Urinary bladder (tissue), 4 donors: ENCODE data around the gene CNTNAP5. TPM values are rescaled to one million over a fixed set of nuclear protein-coding genes. Genes with fewer than 3 reads are reported as not detected.

ENCODE experiments used
- DNase-seq: peaks from one replicate; pipeline ENCODE4 v3.0.0-alpha.2; 2015; ENCODE audit errors: extremely low spot score
- H3K27ac ChIP-seq: one replicate; pipeline ENCODE4 v1.5.1; 2013; ENCODE audit warnings: low read depth, mild to moderate bottlenecking, moderate library complexity
- H3K36me3 ChIP-seq: one replicate; pipeline ENCODE4 v1.6.1; 2013; ENCODE audit warnings: mild to moderate bottlenecking, moderate library complexity; ENCODE audit not compliant: insufficient read depth
- H3K4me1 ChIP-seq: one replicate; pipeline ENCODE4 v1.6.1; 2013; ENCODE audit warnings: mild to moderate bottlenecking, moderate library complexity; ENCODE audit not compliant: insufficient read depth
- H3K4me3 ChIP-seq: one replicate; pipeline ENCODE4 v1.5.1; 2013; ENCODE audit warnings: low read depth, low read length
- WGBS: extraction: QIAGEN DNeasy Blood & Tissue Kit; methylation state at CpG from one replicate; pipeline ENCODE4 v1.1.7; 2013; 5-methylcytosine and 5-hydroxymethylcytosine counted together
- polyA plus RNA-seq: library from polyadenylated mRNA; stranded (reverse); fragments of 200-250 nt; gene quantifications from one replicate; pipeline ENCODE4 v1.2.3, GENCODE V29; 2013
- total RNA-seq: library from RNA; depleted of rRNA; stranded (reverse); fragments of >200 nt; gene quantifications from one replicate; pipeline ENCODE4 v1.2.3, GENCODE V29; 2014
- donor health status: healthy with polysubstance abuse.
- donor health status: healthy.

Gene CNTNAP5
- total RNA-seq (1.8 TPM), polyA plus RNA-seq (0.01 TPM)

DNA sequence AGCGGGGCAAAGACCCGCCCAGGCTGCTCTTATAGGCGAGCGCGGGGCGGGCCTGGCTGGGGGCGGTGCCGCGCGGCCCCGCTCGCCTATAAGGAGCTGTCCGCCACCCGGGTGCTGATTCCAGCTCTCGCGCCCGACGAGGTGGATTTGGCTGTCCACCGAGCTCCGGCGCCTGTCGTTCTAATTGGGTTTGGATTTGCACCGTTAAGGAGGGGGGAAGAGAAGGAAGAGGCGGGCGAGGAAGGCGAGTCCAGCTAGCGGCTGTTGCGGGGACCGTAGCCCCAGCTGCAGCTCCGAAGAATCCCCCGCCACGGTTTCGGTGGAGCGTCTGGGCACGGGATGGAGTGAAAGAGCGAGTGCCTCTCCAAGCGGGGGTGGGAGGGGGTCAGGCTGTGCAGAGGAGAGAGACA is at the start of gene CNTNAP5:
Gene CNTNAP5, plus strand, starts transcription at position 117 of the 410 bp plus-strand sequence. CDS start 364 bp downstream, outside the sequence.
- Histone ChIP-seq H3K27ac (no peak within 1 kb of the TSS), H3K36me3 (no peaks in the 10 kb centered on the region), H3K4me3 (no peak within 1 kb of the TSS), H3K4me1 (peaks cover 2% of the 10 kb centered on the region)
- 1% methylated on average over 37 of the region's 37 CpGs for WGBS
- DNase-seq = no peak

- DNase-seq = no peak
- WGBS = 92% methylated on average over 4 of the region's 4 CpGs
- Histone ChIP-seq H3K27ac (peak overlapping the region; percentile 18), H3K4me3 (no peak overlapping the region), H3K4me1 (no peaks in the 10 kb centered on the region), H3K36me3 (no peaks in the 10 kb centered on the region)
Measured at GRCh38 chr2:123976054-123976648, 48.9 kb upstream of the CNTNAP5 start.

DNA sequence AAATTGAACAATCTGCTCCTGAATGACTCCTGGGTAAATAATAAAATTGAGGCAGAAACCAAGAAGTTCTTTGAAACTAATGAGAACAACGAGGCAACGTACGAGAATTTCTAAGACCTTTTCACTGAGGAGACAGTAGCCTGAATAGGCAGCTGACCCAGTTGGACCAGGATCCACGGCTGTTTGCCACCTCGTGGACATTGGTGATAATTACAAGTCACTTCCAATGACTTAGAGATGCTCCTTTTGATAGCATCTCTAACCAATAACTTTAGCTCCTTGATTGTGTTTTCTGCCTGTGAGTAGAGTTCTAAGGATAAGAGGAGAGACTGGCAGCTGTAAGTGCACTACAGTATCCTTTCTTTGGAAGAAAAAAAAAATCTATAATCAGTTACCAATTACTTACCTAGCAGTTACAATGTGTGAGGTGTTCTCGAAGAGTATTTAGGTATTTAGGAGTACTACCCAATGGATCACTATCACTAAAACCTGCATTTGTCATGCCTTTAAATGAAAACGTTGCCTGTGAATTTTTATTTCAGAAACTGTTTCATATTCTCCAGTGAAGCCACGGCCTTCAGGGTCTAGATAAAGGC is 31.3 kb upstream of the CNTNAP5 start:
- DNase-seq = no peak
- Histone ChIP-seq H3K36me3 (no peaks in the 10 kb centered on the region), H3K4me1 (no peaks in the 10 kb centered on the region), H3K27ac (no peak overlapping the region), H3K4me3 (no peak overlapping the region)
- 45% methylated on average over 8 of the region's 8 CpGs for WGBS

GRCh38 chr2:123999681-124000080 is 25.4 kb upstream of the CNTNAP5 start:
- Histone ChIP-seq H3K36me3 (no peaks in the 10 kb centered on the region), H3K4me3 (no peak overlapping the region), H3K4me1 (no peaks in the 10 kb centered on the region), H3K27ac (no peak overlapping the region)
- DNase-seq = no peak
- WGBS = 71% methylated on average over 2 of the region's 2 CpGs

GRCh38 chr2:124001696-124002430 is 23.2 kb upstream of the CNTNAP5 start:
- no peak for DNase-seq
- no peak overlapping the region for H3K27ac ChIP-seq
- 86% methylated on average over 11 of the region's 11 CpGs for WGBS
- no peak overlapping the region for H3K4me3 ChIP-seq
- no peaks in the 10 kb centered on the region for H3K4me1 ChIP-seq
- H3K36me3 ChIP-seq = no peaks in the 10 kb centered on the region

- H3K4me1 ChIP-seq = no peaks in the 10 kb centered on the region
- H3K27ac ChIP-seq = no peak overlapping the region
- DNase-seq = no peak
- no peak overlapping the region for H3K4me3 ChIP-seq
- H3K36me3 ChIP-seq = no peaks in the 10 kb centered on the region
Measured at GRCh38 chr2:124018890-124019289, 6.2 kb upstream of the CNTNAP5 start.

DNA sequence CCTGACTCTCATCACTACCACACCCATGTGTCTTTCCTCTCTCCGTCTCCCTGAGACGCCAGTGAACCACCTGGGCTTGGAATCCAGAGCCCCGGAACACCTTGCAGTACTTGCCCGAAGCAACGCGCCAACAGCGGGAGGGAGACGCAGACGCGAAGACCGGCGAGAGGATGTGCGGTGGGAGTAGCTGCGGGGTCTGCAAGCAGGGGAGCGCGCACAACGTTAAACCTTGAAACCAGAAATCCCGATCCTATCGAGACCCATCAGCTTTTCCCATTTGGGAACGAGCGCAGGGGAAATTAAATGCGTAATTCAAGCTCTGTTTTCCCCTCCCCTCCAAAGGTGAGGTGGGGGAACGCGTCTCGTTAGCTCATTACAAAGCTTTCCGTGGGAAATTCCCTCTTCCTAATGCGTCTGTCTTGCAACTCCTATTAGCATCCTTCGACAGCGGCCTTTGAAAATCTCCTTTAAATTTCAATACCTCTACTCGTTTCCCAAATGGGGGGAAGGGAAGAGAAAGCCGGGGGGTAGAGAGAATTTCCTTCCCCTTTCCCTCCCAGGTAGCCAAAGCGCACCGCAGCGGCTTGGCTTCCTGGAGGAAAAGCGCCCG is 421 bp upstream of the CNTNAP5 start:
- no peak overlapping the region for H3K27ac ChIP-seq
- no peak for DNase-seq
- H3K36me3 ChIP-seq = no peaks in the 10 kb centered on the region
- WGBS = 1% methylated on average over 36 of the region's 36 CpGs
- no peak overlapping the region for H3K4me3 ChIP-seq
- H3K4me1 ChIP-seq = peaks cover 2% of the 10 kb centered on the region

GRCh38 chr2:124025891-124026434 is 876 bp downstream of the CNTNAP5 start:
- no peak for DNase-seq
- no peaks in the 10 kb centered on the region for H3K36me3 ChIP-seq
- H3K27ac ChIP-seq = no peak overlapping the region
- peaks cover 2% of the 10 kb centered on the region for H3K4me1 ChIP-seq
- 52% methylated on average over 14 of the region's 14 CpGs for WGBS
- H3K4me3 ChIP-seq = no peak overlapping the region

DNA sequence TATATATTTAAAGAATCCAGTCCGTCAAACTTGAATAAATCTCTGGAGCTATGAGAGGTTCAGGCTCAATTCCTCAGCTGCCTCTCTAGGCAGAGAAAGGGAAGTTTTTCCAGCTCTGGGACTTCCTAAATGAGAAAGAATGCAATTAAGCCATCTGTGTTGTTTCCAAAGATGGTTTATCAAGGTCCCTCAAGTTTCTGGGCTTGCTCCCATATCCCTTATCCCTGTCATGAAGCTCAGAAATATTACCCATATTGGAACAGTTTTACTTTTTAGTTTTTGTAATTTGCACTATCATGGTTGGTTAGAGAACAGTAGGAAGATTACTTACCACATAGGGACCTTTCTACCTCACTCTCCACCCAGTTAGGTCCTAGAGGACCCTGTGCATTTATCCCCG is 1.4 kb downstream of the CNTNAP5 start:
- Histone ChIP-seq H3K4me1 (peaks cover 2% of the 10 kb centered on the region), H3K36me3 (no peaks in the 10 kb centered on the region), H3K27ac (no peak overlapping the region), H3K4me3 (no peak overlapping the region)
- DNase-seq = no peak
- 76% methylated on average over 2 of the region's 2 CpGs for WGBS

- Histone ChIP-seq H3K4me1 (peaks cover 2% of the 10 kb centered on the region), H3K36me3 (no peaks in the 10 kb centered on the region), H3K4me3 (no peak overlapping the region), H3K27ac (no peak overlapping the region)
- 1% methylated on average over 4 of the region's 4 CpGs for WGBS
- DNase-seq = peak; percentile 13
Measured at GRCh38 chr2:124027182-124027581, 2.1 kb downstream of the CNTNAP5 start.

DNA sequence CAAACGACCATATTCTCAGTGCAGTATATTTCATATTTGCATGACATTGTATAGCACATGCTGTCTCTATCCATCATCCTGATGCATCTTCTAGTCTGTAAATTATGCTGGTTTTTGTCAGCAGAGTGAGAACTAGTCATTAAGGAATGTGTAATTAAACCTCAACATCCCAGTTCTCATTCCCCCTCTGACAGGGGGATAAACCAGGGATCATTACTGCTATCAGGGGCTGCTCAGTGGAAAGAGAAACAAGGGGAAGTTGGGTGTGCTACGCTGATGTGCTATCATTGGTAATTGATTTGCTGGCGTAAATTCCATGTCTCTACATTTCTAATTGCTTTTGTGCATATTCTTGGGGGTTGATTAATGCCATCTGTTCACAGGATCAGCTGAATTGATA is 7.7 kb downstream of the CNTNAP5 start:
- Histone ChIP-seq H3K4me3 (no peak overlapping the region), H3K27ac (no peak overlapping the region), H3K36me3 (no peaks in the 10 kb centered on the region), H3K4me1 (no peaks in the 10 kb centered on the region)
- DNase-seq = no peak
- WGBS = 68% methylated on average over 3 of the region's 3 CpGs

GRCh38 chr2:124034265-124034664 is 9.2 kb downstream of the CNTNAP5 start:
- no peak for DNase-seq
- Histone ChIP-seq H3K27ac (no peak overlapping the region), H3K4me1 (no peaks in the 10 kb centered on the region), H3K36me3 (no peaks in the 10 kb centered on the region), H3K4me3 (no peak overlapping the region)
- WGBS = 71% methylated on average over 2 of the region's 2 CpGs

DNA sequence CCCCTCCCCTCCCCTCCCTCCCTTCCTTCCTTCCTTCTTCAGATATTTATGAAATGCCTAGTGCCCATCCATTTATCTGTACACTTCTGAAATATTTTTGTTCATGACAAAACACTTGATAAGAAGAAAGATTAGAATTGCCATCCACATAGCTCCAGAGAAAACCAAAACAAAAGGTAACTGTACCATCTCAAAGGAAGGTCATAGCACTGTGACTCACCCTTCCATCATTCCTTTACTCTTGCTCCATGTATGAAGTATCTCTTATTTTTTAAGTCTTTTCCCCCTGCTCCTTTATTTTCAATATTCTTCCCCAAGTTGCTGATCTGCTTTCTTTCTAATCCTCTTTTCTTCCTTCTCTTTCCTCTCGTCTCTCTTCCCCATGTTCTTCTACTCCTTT is 9.9 kb downstream of the CNTNAP5 start:
- H3K4me1 ChIP-seq = no peaks in the 10 kb centered on the region
- no peak for DNase-seq
- 84% methylated on average over 1 of the region's 1 CpG for WGBS
- H3K4me3 ChIP-seq = no peak overlapping the region
- H3K27ac ChIP-seq = no peak overlapping the region
- H3K36me3 ChIP-seq = no peaks in the 10 kb centered on the region
